GM19468 (cell line): Measurements from ENCODE around the gene TMEM233.

Experiments used
- ATAC-seq: cut with Tn5 transposase; IDR thresholded peaks from one replicate; pipeline ENCODE4 v1.9.1; 2021; ENCODE audit warnings: mild to moderate bottlenecking, moderate library complexity, moderate number of reproducible peaks; ENCODE audit not compliant: unreplicated experiment; ENCODE audit errors: extremely low read depth

The TMEM233 gene

GRCh38 chr12:119593578-119594398 lies at the start of gene TMEM233:
Gene TMEM233, plus strand, starts transcription at chr12:119593774. Its CDS starts 75 bp downstream, at chr12:119593849.
- ATAC-seq = no peak

GRCh38 chr12:119544765-119545625 lies 48.6 kb upstream of the TMEM233 start:
- ATAC-seq = no peak

GRCh38 chr12:119546340-119546739 lies 47.2 kb upstream of the TMEM233 start:
- ATAC-seq = no peak

- ATAC-seq = no peak
These were observed 46.6 kb upstream of the TMEM233 start for GRCh38 chr12:119547001-119547400.

GRCh38 chr12:119556854-119557253 lies 36.7 kb upstream of the TMEM233 start:
- ATAC-seq = no peak

GRCh38 chr12:119565404-119565803 lies 28.2 kb upstream of the TMEM233 start:
- ATAC-seq = no peak

- no peak for ATAC-seq
These were observed 22.8 kb upstream of the TMEM233 start for GRCh38 chr12:119570771-119571170.

- ATAC-seq = no peak
These were observed 20.5 kb upstream of the TMEM233 start for GRCh38 chr12:119573086-119573485.

- ATAC-seq = no peak
These were observed 19.3 kb upstream of the TMEM233 start for GRCh38 chr12:119574255-119574654.

- no peak for ATAC-seq
These were observed 17.3 kb upstream of the TMEM233 start for GRCh38 chr12:119576118-119576810.

GRCh38 chr12:119576915-119577314 lies 16.7 kb upstream of the TMEM233 start:
- ATAC-seq = no peak

GRCh38 chr12:119578112-119578511 lies 15.5 kb upstream of the TMEM233 start:
- no peak for ATAC-seq

GRCh38 chr12:119589097-119589496 lies 4.5 kb upstream of the TMEM233 start:
- ATAC-seq = no peak

GRCh38 chr12:119589634-119590033 lies 3.9 kb upstream of the TMEM233 start:
- ATAC-seq = no peak

GRCh38 chr12:119592232-119592631 lies 1.3 kb upstream of the TMEM233 start:
- ATAC-seq = no peak

GRCh38 chr12:119594399-119594730 lies 791 bp downstream of the TMEM233 start:
- ATAC-seq = no peak

GRCh38 chr12:119594772-119595445 lies 1.3 kb downstream of the TMEM233 start:
- no peak for ATAC-seq

GRCh38 chr12:119598159-119598558 lies 4.6 kb downstream of the TMEM233 start:
- no peak for ATAC-seq

GRCh38 chr12:119601877-119602733 lies 8.5 kb downstream of the TMEM233 start:
- no peak for ATAC-seq
